H1 (cell line): ENCODE measurements around the gene IL3. TPM values are rescaled to one million over a fixed set of nuclear protein-coding genes. Genes with fewer than 3 reads are reported as not detected.

Experiments used
- CTCF ChIA-PET: fragments of 300-600 bp; sonication (Branson Sonifier 250); formaldehyde crosslinking; loops from one replicate; lab custom pipeline; 2021; ENCODE audit not compliant: partially characterized antibody; lab: Charles Lee
- POLR2A ChIA-PET: fragments of 300-600 bp; sonication (Branson Sonifier 250); formaldehyde crosslinking; loops from one replicate; lab custom pipeline; 2021; ENCODE audit warnings: inconsistent platforms; ENCODE audit not compliant: partially characterized antibody; lab: Charles Lee
- DNase-seq, 2 experiments: peaks; one replicate each; pipeline versions ENCODE4 v3.0.0 to v3.0.0-alpha.2; 2010 to 2022; ENCODE audit warnings: low spot score in 2 of 2, low read depth in 1 of 2, mixed read lengths in 1 of 2
- FAIRE-seq: peaks from 2 replicates; lab custom pipeline; 2011; peaks lifted over from hg19 to GRCh38; lab: Jason Lieb, UNC
- H2AFZ ChIP-seq: 2 replicates; pipeline ENCODE4 v1.8.1; 2012; ENCODE audit warnings: low read length, inconsistent platforms
- H2AK5ac ChIP-seq: 2 replicates; pipeline ENCODE4 v1.6.1; 2013; ENCODE audit warnings: low read depth, low read length
- H2BK120ac ChIP-seq: replicated peaks from 2 replicates; pipeline ENCODE3; 2013; ENCODE audit warnings: low read depth, low read length, inconsistent platforms
- H2BK12ac ChIP-seq: 2 replicates; pipeline ENCODE4 v1.6.1; 2013; ENCODE audit warnings: low read depth, low read length
- H2BK15ac ChIP-seq: 2 replicates; pipeline ENCODE4 v1.6.1; 2013; ENCODE audit warnings: low read length
- H2BK20ac ChIP-seq: 2 replicates; pipeline ENCODE4 v1.6.1; 2013; ENCODE audit warnings: low read length
- H2BK5ac ChIP-seq: 2 replicates; pipeline ENCODE4 v1.6.1; 2013; ENCODE audit warnings: low read depth, low read length
- H3K14ac ChIP-seq: 2 replicates; pipeline ENCODE4 v1.6.1; 2013; ENCODE audit warnings: inconsistent platforms; ENCODE audit not compliant: insufficient read length
- H3K18ac ChIP-seq: 2 replicates; pipeline ENCODE4 v1.6.1; 2013; ENCODE audit warnings: low read length; ENCODE audit errors: extremely low read depth
- H3K23ac ChIP-seq: 2 replicates; pipeline ENCODE4 v1.6.1; 2013; ENCODE audit warnings: inconsistent platforms; ENCODE audit not compliant: insufficient read length
- H3K23me2 ChIP-seq: 2 replicates; pipeline ENCODE4 v1.6.1; 2013; ENCODE audit warnings: low read depth, low read length
- H3K27ac ChIP-seq: 2 replicates; pipeline ENCODE4 v1.6.1; 2011; ENCODE audit warnings: low read depth, low read length, inconsistent platforms
- H3K27me3 ChIP-seq, 4 experiments: replicated peaks in 1 of 4; 1 replicate in 1 of 4; 2 replicates in 3 of 4; pipeline versions ENCODE4 v1.6.1 to v1.8.1; 2011 to 2013; ENCODE audit warnings: low read length in 3 of 4, mild to moderate bottlenecking in 3 of 4, inconsistent platforms in 2 of 4, mixed read lengths in 2 of 4, moderate library complexity in 1 of 4; ENCODE audit not compliant: control insufficient read depth in 3 of 4, insufficient read depth in 3 of 4; ENCODE audit errors: extremely low read depth in 1 of 4
- H3K36me3 ChIP-seq, 4 experiments: 2 replicates each; pipeline versions ENCODE4 v1.6.1 to v1.8.1; 2011 to 2013; ENCODE audit warnings: mild to moderate bottlenecking in 4 of 4, low read length in 3 of 4, moderate library complexity in 2 of 4, control low read depth in 1 of 4, inconsistent platforms in 1 of 4; ENCODE audit not compliant: insufficient read depth in 4 of 4, control insufficient read depth in 2 of 4
- H3K4ac ChIP-seq: replicated peaks from 2 replicates; pipeline ENCODE3; 2013; ENCODE audit warnings: low read length, low read depth, mixed read lengths, inconsistent platforms; ENCODE audit not compliant: insufficient read length
- H3K4me1 ChIP-seq, 4 experiments: replicated peaks in 1 of 4; 1 replicate in 1 of 4; 2 replicates in 3 of 4; pipeline versions ENCODE4 v1.6.1 to v1.8.1; 2011 to 2013; ENCODE audit warnings: low read length in 3 of 4, inconsistent platforms in 2 of 4, mixed read lengths in 1 of 4; ENCODE audit not compliant: insufficient read depth in 4 of 4, control insufficient read depth in 3 of 4
- H3K4me2 ChIP-seq, 2 experiments: 2 replicates each; pipeline versions ENCODE4 v1.6.1 to v1.8.1; 2011 to 2013; ENCODE audit warnings: low read depth in 2 of 2, low read length in 2 of 2, control low read depth in 1 of 2, inconsistent platforms in 1 of 2, mild to moderate bottlenecking in 1 of 2; ENCODE audit not compliant: insufficient read depth in 1 of 2
- H3K4me3 ChIP-seq, 4 experiments: fragments of 200-600, 300-600 bp in 1 of 4; sonication (generic), shearing (Covaris generic), sonication (Bioruptor Twin) in 1 of 4; 2 replicates each; pipeline versions ENCODE4 v1.5.1 to v1.8.1; 2011 to 2016; ENCODE audit warnings: low read length in 4 of 4, low read depth in 3 of 4, control low read depth in 2 of 4, inconsistent platforms in 2 of 4, mild to moderate bottlenecking in 2 of 4, mixed read lengths in 1 of 4, moderate library complexity in 1 of 4; ENCODE audit not compliant: insufficient read depth in 2 of 4; ENCODE audit errors: extremely low read depth in 1 of 4
- H3K56ac ChIP-seq: replicated peaks from 2 replicates; pipeline ENCODE3; 2013; ENCODE audit warnings: low read depth, mild to moderate bottlenecking, mixed read lengths, low read length, inconsistent platforms; ENCODE audit not compliant: insufficient read length
- H3K79me1 ChIP-seq: 2 replicates; pipeline ENCODE4 v1.6.1; 2013; ENCODE audit warnings: low read depth, low read length, control low read depth
- H3K79me2 ChIP-seq, 2 experiments: 2 replicates each; pipeline versions ENCODE4 v1.6.1 to v1.8.1; 2012 to 2013; ENCODE audit warnings: low read length in 2 of 2, mild to moderate bottlenecking in 2 of 2, inconsistent platforms in 1 of 2; ENCODE audit not compliant: insufficient read depth in 2 of 2, control insufficient read depth in 1 of 2
- H3K9ac ChIP-seq, 4 experiments: replicated peaks in 1 of 4; 1 replicate in 1 of 4; 2 replicates in 3 of 4; pipeline versions ENCODE4 v1.6.1 to v1.8.1; 2011 to 2013; ENCODE audit warnings: low read depth in 3 of 4, low read length in 3 of 4, control low read depth in 2 of 4, mild to moderate bottlenecking in 2 of 4, moderate library complexity in 2 of 4, inconsistent platforms in 1 of 4; ENCODE audit errors: extremely low read depth in 1 of 4
- H3K9me3 ChIP-seq, 2 experiments: 2 replicates each; pipeline versions ENCODE4 v1.6.1 to v1.8.1; 2012 to 2013; ENCODE audit warnings: mild to moderate bottlenecking in 2 of 2, moderate library complexity in 2 of 2, control low read depth in 1 of 2, inconsistent platforms in 1 of 2, low read depth in 1 of 2, low read length in 1 of 2, mixed read lengths in 1 of 2; ENCODE audit not compliant: insufficient read depth in 2 of 2
- H4K20me1 ChIP-seq, 2 experiments: replicated peaks in 1 of 2; 2 replicates each; pipeline versions ENCODE3 to v1.8.1; 2011 to 2013; ENCODE audit warnings: inconsistent platforms in 2 of 2, low read length in 2 of 2, mild to moderate bottlenecking in 1 of 2; ENCODE audit not compliant: insufficient read depth in 2 of 2, control insufficient read depth in 1 of 2
- H4K5ac ChIP-seq: 2 replicates; pipeline ENCODE4 v1.6.1; 2013; ENCODE audit warnings: low read length, low read depth, mixed read lengths, inconsistent platforms; ENCODE audit not compliant: insufficient read length
- H4K8ac ChIP-seq: 2 replicates; pipeline ENCODE4 v1.8.0; 2013; ENCODE audit warnings: mild to moderate bottlenecking, moderate library complexity, low read length, inconsistent platforms; ENCODE audit not compliant: insufficient read depth; ENCODE audit errors: extremely low read depth
- H4K91ac ChIP-seq: replicated peaks from 2 replicates; pipeline ENCODE3; 2013; ENCODE audit warnings: low read length, mixed read lengths, inconsistent platforms; ENCODE audit not compliant: insufficient read length
- BRCA1 ChIP-seq: IDR thresholded peaks from 2 replicates; pipeline ENCODE4 v1.6.1; 2012; ENCODE audit warnings: low read depth, low read length, improper control_type of control experiment
- CBX5 ChIP-seq: fragments of 300-800, 300-1000 bp; sonication (generic); IDR thresholded peaks from 2 replicates; pipeline ENCODE4 v1.7.1; 2016; ENCODE audit warnings: antibody characterized with exemption, low read length, low read depth
- CREB1 ChIP-seq: IDR thresholded peaks from 2 replicates; pipeline ENCODE4 v1.6.1; 2012; ENCODE audit warnings: inconsistent platforms
- CTBP2 ChIP-seq: IDR thresholded peaks from 2 replicates; pipeline ENCODE4 v1.7.0; 2011; ENCODE audit warnings: borderline replicate concordance, mild to moderate bottlenecking, moderate library complexity, mixed read lengths, low read length; ENCODE audit not compliant: insufficient read depth, insufficient read length
- KDM1A ChIP-seq: fragments of 200-600, 300-600 bp; sonication (generic); IDR thresholded peaks from 2 replicates; pipeline ENCODE4 v1.7.1; 2016; ENCODE audit warnings: mild to moderate bottlenecking, low read length, borderline replicate concordance
- KDM4A ChIP-seq: IDR thresholded peaks from one replicate; pipeline ENCODE4 v1.7.1; 2012; ENCODE audit warnings: low read depth, mild to moderate bottlenecking, moderate library complexity, low read length, inconsistent platforms; ENCODE audit not compliant: severe bottlenecking
- RFX5 ChIP-seq: IDR thresholded peaks from 2 replicates; pipeline ENCODE4 v1.6.1; 2011; ENCODE audit warnings: low read depth, low read length, improper control_type of control experiment, borderline replicate concordance
- SIN3A ChIP-seq, 2 experiments: IDR thresholded peaks in 1 of 2; conservative IDR thresholded peaks in 1 of 2; 2 replicates each; pipeline ENCODE4 v1.6.1; 2011 to 2012; ENCODE audit warnings: low read length in 2 of 2, improper control_type of control experiment in 1 of 2, low read depth in 1 of 2, mild to moderate bottlenecking in 1 of 2
- SIX5 ChIP-seq: IDR thresholded peaks from 2 replicates; pipeline ENCODE4 v1.6.1; 2011; ENCODE audit warnings: mild to moderate bottlenecking, low read depth, low read length
- SUZ12 ChIP-seq: fragments of 200-600 bp; sonication (generic); IDR thresholded peaks from 2 replicates; pipeline ENCODE4 v1.6.1; 2012; ENCODE audit warnings: mild to moderate bottlenecking, inconsistent platforms, low read length, moderate library complexity, mixed read lengths
- YY1 ChIP-seq: IDR thresholded peaks from 2 replicates; pipeline ENCODE4 v1.6.1; 2011; ENCODE audit warnings: low read depth, mild to moderate bottlenecking, low read length
- WGBS, 2 experiments: shearing (Covaris generic) in 1 of 2; methylation state at CpG; one replicate each; pipeline versions ENCODE4 v1.1.6 to v1.1.7; 2013 to 2015; ENCODE audit warnings: low lambda C conversion rate in 2 of 2, mixed read lengths in 2 of 2, inconsistent platforms in 1 of 2, low coverage in 1 of 2, missing lambda C conversion rate in 1 of 2; ENCODE audit not compliant: insufficient replicate concordance in 2 of 2, insufficient coverage in 1 of 2, insufficient read length in 1 of 2; ENCODE audit errors: extremely low coverage in 1 of 2, missing lambda C conversion rate in 1 of 2; 5-methylcytosine and 5-hydroxymethylcytosine counted together
- polyA plus RNA-seq, 7 experiments: library from polyadenylated mRNA; depleted of rRNA in 3 of 7; stranded (reverse) in 5 of 7; unstranded in 2 of 7; fragments of >200 nt in 5 of 7; fragments of 200-250 nt in 2 of 7; gene quantifications; 1 replicate in 5 of 7; 2 replicates in 1 of 7; 4 replicates in 1 of 7; pipeline versions ENCODE4 v1.2.1 to v1.2.3, GENCODE V29; 2011 to 2013; ENCODE audit warnings: missing spikeins in 2 of 7, mixed read lengths in 2 of 7
- total RNA-seq: library from RNA; stranded (reverse); fragmentation: NEBNext Ultra II Directional; extraction: Animal tissue kit (Norgen Biotek cat#: 25700); gene quantifications from 2 replicates; pipeline ENCODE4 v1.2.1, GENCODE V29; 2021
- TF ChIP-seq, protein P1 (sequence below), 3 experiments: IDR thresholded peaks; 1 replicate in 2 of 3; 2 replicates in 1 of 3; pipeline versions ENCODE4 v1.5.1 to v1.6.1; 2011; ENCODE audit warnings: low read length in 3 of 3, mild to moderate bottlenecking in 3 of 3, inconsistent platforms in 2 of 3, low read depth in 1 of 3, moderate library complexity in 1 of 3; ENCODE audit not compliant: insufficient read depth in 1 of 3; ENCODE audit errors: control extremely low read depth in 1 of 3

The IL3 gene
- total and polyA plus RNA-seq, 2 of the 8 experiments (the other 6 are each of a cell fraction or from before 2014, with no cell fraction given): not detected

- H2AK5ac ChIP-seq: no peak overlapping the region
- H3K4me3 ChIP-seq: no peak overlapping the region
- H4K5ac ChIP-seq: no peak overlapping the region
- H2BK15ac ChIP-seq: no peak overlapping the region
- H3K4me2 ChIP-seq: no peak overlapping the region
- H2BK12ac ChIP-seq: no peak overlapping the region
- FAIRE-seq: no peak
- 86% methylated on average over 3 of the region's 3 CpGs; no CpG with 5 or more reads in 1 of the 2 experiments for WGBS, 2 experiments
- H4K91ac ChIP-seq: no peak overlapping the region
- H3K23me2 ChIP-seq: no peaks in the 10 kb centered on the region
- no peak overlapping the region for H2BK5ac ChIP-seq
- no peaks in the 10 kb centered on the region for H3K79me1 ChIP-seq
- no peak overlapping the region for H3K14ac ChIP-seq
- no peaks in the 10 kb centered on the region for H3K79me2 ChIP-seq
- H3K36me3 ChIP-seq: no peaks in the 10 kb centered on the region
- no peak overlapping the region for H3K27ac ChIP-seq
- H2BK20ac ChIP-seq: no peak overlapping the region
- H3K9me3 ChIP-seq: no peaks in the 10 kb centered on the region
- no peak overlapping the region for H3K56ac ChIP-seq
- no peak for TF ChIP-seq SIX5
- TF ChIP-seq CTBP2: no peak
- no peak for TF ChIP-seq SIN3A (conservative IDR thresholded peaks at IDR 0.05 in 1 of 2, IDR thresholded peaks at IDR 0.05 in 1 of 2; ENCODE audit: low read depth in 1 of 2, low read length in 2 of 2)
- no peak for TF ChIP-seq CBX5
- no peak for TF ChIP-seq YY1
- no peak for TF ChIP-seq KDM1A
- TF ChIP-seq, protein P1, sequence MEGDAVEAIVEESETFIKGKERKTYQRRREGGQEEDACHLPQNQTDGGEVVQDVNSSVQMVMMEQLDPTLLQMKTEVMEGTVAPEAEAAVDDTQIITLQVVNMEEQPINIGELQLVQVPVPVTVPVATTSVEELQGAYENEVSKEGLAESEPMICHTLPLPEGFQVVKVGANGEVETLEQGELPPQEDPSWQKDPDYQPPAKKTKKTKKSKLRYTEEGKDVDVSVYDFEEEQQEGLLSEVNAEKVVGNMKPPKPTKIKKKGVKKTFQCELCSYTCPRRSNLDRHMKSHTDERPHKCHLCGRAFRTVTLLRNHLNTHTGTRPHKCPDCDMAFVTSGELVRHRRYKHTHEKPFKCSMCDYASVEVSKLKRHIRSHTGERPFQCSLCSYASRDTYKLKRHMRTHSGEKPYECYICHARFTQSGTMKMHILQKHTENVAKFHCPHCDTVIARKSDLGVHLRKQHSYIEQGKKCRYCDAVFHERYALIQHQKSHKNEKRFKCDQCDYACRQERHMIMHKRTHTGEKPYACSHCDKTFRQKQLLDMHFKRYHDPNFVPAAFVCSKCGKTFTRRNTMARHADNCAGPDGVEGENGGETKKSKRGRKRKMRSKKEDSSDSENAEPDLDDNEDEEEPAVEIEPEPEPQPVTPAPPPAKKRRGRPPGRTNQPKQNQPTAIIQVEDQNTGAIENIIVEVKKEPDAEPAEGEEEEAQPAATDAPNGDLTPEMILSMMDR (IDR thresholded peaks at IDR 0.05; ENCODE audit: control extremely low read depth in 1 of 3, insufficient read depth in 1 of 3, low read depth in 1 of 3, low read length in 3 of 3): no peak
- no peak for TF ChIP-seq KDM4A
- no peak for TF ChIP-seq CREB1
- no peak for TF ChIP-seq BRCA1
- no peak for TF ChIP-seq SUZ12
- no peak for TF ChIP-seq RFX5
- no peak overlapping the region for H3K4ac ChIP-seq
- no peak overlapping the region for H4K8ac ChIP-seq
- no peaks in the 10 kb centered on the region for H4K20me1 ChIP-seq
- DNase-seq: no peak
- H3K18ac ChIP-seq: no peak overlapping the region
- ChIA-PET POLR2A (no interaction called here), CTCF (no interaction called here)
- H2BK120ac ChIP-seq: no peak overlapping the region
- no peak overlapping the region for H2AFZ ChIP-seq
- no peak overlapping the region for H3K23ac ChIP-seq
- H3K4me1 ChIP-seq: no peaks in the 10 kb centered on the region
- no peak overlapping the region for H3K9ac ChIP-seq
- no peaks in the 10 kb centered on the region for H3K27me3 ChIP-seq
These were observed 49.7 kb downstream of the IL3 start for GRCh38 chr5:132110195-132110594.
